ENCODE data around the gene VAV2.

Gene VAV2

DNA sequence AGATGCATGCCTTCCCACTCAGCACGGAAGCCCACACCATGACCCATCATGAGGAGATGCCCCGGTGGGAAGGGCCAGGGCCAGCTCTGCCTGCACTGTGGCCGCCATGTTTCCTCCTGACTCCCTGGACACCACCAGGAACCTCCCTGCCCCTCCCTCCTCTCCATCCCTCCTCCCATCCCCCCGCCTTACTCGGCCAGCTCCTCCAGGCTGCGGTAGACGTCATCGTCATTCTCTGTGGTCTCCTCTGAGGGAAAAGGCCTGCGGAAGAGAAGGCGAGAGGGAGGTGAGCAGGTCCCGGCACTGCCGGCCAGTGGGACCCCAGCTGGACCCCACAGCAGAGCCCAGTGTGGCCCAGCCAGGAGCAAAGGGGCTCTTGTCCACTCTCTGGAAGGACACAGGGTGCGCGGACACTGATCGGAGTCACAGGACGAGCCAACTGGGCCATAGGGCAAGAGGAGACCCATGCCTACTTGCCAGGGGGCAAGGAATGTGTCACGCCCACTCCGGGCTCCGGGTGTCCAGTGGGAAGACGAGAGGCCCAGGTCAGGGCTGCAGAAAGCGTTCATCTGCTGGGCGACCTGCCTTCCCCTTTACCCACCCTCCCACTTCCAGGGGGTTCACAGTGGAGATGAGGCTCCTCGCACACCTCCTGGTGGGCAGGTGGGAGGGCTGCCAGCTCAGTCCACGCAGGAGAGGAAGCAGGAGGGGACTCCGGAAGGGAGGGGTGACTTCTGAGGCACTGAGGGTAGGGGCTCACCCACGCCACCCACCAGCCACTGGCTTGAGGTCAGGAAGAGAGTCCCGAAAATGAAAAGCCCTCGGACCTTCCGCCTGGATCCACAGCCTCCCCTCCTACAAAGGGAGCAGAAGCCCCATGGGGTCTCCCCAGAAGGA lies 157.8 kb downstream of the VAV2 start:
- in situ Hi-C loops (cut with MboI; ENCODE audit: low sequenced_read_pairs, unreplicated experiment), result no loop called here
- no peak for DNase-seq (ENCODE audit: low spot score)
- TF ChIP-seq, protein P1, sequence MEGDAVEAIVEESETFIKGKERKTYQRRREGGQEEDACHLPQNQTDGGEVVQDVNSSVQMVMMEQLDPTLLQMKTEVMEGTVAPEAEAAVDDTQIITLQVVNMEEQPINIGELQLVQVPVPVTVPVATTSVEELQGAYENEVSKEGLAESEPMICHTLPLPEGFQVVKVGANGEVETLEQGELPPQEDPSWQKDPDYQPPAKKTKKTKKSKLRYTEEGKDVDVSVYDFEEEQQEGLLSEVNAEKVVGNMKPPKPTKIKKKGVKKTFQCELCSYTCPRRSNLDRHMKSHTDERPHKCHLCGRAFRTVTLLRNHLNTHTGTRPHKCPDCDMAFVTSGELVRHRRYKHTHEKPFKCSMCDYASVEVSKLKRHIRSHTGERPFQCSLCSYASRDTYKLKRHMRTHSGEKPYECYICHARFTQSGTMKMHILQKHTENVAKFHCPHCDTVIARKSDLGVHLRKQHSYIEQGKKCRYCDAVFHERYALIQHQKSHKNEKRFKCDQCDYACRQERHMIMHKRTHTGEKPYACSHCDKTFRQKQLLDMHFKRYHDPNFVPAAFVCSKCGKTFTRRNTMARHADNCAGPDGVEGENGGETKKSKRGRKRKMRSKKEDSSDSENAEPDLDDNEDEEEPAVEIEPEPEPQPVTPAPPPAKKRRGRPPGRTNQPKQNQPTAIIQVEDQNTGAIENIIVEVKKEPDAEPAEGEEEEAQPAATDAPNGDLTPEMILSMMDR (IDR thresholded peaks at IDR 0.05; ENCODE audit: borderline replicate concordance, control extremely low read depth, extremely low read depth, insufficient read depth, missing control alignments), result no peak

DNA sequence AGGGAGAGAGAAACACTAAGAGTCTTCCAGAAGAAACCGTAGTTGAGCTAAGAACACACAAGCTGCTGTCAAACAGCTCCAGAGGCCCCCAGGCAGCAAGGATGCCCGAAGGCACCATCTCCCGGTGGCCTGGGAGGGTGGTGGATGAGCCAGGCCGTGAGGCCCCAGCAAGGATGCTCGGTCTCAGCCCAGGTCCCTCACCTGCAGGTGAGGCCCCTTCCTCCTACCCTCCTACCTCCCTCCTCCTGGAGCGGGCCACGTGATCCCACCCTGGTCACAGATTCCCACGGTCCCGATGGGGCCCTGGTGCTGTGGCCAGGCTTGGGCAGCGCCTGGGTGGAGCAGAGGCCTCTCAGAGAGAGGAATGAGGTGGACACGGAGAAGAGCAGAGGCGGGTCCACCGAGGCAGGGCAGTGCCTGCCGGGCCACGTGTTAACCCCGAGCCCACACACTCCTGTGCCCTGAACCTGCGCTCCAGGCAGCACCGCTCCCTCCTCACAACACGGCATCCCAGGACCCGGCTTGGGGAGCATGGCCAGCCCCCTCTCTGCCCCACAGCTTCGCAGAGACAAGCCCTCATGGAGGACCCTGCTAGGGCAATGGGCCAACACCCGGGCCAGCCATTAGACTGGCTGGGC lies 158.6 kb downstream of the VAV2 start:
- in situ Hi-C loops (cut with MboI; ENCODE audit: low sequenced_read_pairs, unreplicated experiment), result no loop called here
- TF ChIP-seq, protein P1 (IDR thresholded peaks at IDR 0.05; ENCODE audit: borderline replicate concordance, control extremely low read depth, extremely low read depth, insufficient read depth, missing control alignments), result no peak
- DNase-seq (ENCODE audit: low spot score), result no peak

DNA sequence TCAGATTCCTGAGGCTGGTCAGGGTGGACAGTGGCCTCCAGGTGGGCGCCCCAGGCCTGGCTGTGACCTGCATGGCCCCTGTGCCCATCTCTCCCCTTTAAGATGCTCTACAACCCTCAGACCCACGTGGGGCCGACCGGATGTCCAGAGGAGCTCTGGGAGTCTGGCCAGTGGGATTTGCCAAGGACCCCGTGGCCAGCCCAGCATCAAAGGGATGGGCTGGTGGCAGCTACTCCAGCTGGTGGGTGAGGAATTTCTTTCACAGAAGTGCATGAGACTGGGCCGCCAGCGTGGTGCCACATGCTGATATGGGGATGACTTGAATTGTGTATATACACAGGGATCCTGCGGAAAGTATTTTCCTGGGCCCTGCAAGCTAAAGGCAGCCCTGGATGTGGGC lies 159.2 kb downstream of the VAV2 start:
- no peak for DNase-seq (ENCODE audit: low spot score)
- TF ChIP-seq, protein P1 (IDR thresholded peaks at IDR 0.05; ENCODE audit: borderline replicate concordance, control extremely low read depth, extremely low read depth, insufficient read depth, missing control alignments), result no peak
- in situ Hi-C loops (cut with MboI; ENCODE audit: low sequenced_read_pairs, unreplicated experiment), result no loop called here

DNA sequence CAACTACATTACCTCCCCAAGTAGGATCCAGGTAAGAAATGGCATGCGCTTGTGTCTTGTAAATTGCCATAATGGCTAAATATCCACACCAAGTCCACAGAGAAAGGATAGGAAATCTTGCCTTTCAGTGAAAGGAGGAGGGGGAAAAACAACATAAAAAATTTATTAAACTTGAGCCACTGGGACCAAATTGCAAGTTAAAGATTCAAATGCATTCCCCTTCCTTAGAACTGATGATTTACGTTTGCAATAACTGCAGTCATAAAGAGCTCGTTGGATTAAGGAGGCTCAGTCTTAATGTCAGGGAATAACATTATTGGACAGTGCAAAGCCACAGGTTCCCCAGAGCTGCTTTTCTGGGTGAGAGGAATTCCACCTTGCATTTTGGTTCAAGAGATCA lies 161.4 kb downstream of the VAV2 start:
- in situ Hi-C loops (cut with MboI; ENCODE audit: low sequenced_read_pairs, unreplicated experiment), result no loop called here
- TF ChIP-seq, protein P1 (IDR thresholded peaks at IDR 0.05; ENCODE audit: borderline replicate concordance, control extremely low read depth, extremely low read depth, insufficient read depth, missing control alignments), result no peak

DNA sequence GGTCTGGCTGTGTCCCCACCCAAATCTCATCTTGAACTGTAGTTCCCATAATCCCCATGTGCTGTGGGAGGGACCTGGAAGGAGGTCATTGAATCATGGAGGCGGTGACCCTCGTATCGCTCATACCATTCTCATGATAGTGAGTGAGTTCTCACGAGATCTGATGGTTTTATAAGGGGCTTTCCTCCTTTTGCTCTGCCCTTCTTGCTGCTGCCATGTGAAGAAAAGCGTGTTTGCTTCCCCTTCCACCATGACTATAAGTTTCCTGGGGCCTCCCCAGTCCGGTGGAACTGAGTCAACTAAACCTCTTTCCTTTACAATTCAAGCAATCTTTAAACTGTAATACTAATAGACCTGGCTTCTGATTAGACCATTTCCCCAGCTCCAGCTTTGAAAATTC lies 161.8 kb downstream of the VAV2 start:
- TF ChIP-seq, protein P1 (IDR thresholded peaks at IDR 0.05; ENCODE audit: borderline replicate concordance, control extremely low read depth, extremely low read depth, insufficient read depth, missing control alignments), result no peak
- DNase-seq (ENCODE audit: low spot score), result no peak
- in situ Hi-C loops (cut with MboI; ENCODE audit: low sequenced_read_pairs, unreplicated experiment), result no loop called here

More for the DNA sequence above, 161.4 kb downstream of the VAV2 start:
- DNase-seq (ENCODE audit: low spot score), result no peak

DNA sequence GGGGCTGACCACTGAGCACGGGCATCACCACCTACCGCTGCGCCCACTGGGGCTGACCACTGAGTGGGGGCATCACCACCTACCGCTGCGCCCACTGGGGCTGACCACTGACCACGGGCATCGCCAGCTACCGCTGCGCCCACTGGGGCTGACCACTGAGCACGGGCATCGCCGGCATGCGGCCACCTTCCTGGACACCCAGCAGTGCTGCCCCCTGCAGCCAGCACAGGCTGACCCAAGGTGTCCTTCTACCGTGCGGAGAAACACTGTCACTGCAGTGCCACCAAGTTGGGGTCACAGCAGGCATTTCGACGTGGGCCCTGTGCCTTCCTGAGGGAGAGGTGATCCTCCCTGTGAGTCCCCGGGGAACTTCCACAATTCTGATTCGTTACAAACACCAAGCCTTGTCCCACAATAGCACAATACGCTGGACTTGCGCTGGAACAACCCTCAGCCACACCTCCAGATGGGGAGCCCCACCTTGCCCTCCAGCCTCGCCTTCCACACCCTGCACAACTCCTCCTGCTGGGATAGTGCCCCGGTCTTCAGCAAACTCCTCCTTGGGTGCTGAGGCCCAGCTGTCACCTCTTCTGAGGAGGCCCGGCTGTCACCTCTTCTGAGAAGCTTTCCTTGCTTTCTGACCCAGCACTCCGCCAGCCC lies 163.7 kb downstream of the VAV2 start:
- TF ChIP-seq, protein P1 (IDR thresholded peaks at IDR 0.05; ENCODE audit: borderline replicate concordance, control extremely low read depth, extremely low read depth, insufficient read depth, missing control alignments), result no peak
- in situ Hi-C loops (cut with MboI; ENCODE audit: low sequenced_read_pairs, unreplicated experiment), result no loop called here
- DNase-seq (ENCODE audit: low spot score), result no peak

All from GM13976 (cell line).